ENCODE data around the gene WDR91.
"Not testable (repeated sequence)": the region's sequence is repeated elsewhere in the genome, so short reads cannot be mapped to it uniquely, and the experiment has no call there.

Gene WDR91

DNA sequence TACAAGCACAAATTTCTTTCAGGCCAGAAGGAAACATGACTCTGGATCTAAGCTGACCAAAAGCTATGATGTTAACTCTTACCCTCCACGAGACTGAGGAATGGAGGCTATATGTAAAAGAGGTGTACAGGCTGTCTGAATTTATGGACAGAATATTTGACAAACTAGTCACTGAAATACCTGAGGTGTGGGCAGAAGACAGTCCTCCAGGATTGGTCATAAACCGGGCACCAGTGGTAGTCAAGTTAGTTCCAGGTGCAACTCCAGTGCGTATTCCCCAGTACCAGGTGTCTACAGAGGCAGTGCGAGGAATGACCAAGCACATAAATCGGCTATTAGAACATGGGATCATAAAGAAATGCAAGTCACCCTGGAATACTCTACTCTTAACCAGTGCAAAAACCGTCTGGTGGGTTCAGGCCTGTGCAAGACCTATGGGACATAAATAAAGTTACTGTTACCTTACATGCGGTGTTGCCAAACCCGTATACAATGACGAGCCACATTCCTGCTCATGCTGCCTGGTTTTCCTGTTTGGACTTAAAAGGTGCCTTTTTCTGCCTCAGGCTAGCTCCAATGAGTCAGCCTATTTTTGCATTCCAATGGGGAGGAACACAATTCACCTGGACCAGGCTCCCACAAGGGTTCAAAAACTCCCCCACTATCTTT lies 34.2 kb downstream of the WDR91 start:
- no peak for DNase-seq

GRCh38 chr7:135175931-135176330 lies 35.4 kb downstream of the WDR91 start:
- no peak for DNase-seq

DNA sequence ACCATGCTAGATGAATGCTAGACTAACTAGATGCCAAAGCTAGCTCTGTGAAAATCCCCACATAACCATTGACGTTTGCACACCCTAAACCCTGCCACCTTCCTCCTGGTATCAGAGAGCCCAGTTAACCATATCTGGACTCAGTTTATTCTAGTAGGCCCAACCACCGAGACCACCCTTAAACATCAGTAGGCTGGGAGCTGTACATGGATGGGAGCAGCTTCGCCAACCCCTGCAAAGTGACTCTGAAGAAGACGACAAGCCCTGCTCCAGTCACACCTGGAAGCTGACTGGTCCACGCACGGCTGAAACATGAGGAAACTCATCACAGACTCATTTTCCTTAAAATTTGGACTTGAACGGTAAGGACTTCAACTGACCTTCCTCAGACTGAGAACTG lies 36.4 kb downstream of the WDR91 start:
- no peak for DNase-seq

GRCh38 chr7:135173916-135174315 lies 37.4 kb downstream of the WDR91 start:
- not testable (repeated sequence) for DNase-seq

- not testable (repeated sequence) for DNase-seq
These were observed 39.6 kb downstream of the WDR91 start for GRCh38 chr7:135171581-135172291.

DNA sequence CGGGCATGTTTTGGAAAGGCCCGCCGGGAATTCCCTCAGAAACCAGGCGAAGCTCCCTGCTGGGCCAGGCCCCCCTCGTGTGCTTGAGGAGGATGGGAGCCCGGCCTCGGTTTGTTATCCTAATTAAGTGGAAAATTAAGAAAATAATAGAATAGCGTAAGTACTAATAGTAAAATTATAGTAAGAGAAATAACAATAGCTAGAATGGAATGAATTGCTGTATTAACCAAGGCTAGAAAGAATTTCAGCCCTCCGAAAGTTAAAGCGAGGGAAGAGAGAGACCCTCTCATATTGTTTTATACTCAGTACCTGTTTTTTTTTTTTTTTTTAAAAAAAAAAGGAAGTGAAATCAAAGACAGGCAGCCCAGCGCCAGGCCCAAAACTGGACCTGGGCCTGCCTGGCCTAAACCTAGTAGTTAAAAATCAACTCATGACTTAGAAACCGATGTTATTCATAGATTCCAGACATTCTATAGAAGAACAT lies 40.3 kb downstream of the WDR91 start:
- DNase-seq: not testable (repeated sequence)

GRCh38 chr7:135170274-135170997 lies 40.9 kb downstream of the WDR91 start, which contains the start of gene CYREN:
TSS of gene CYREN (minus strand) at chr7:135170707. CDS start at chr7:135168922, 1,785 bp downstream.
- no peak for DNase-seq

DNA sequence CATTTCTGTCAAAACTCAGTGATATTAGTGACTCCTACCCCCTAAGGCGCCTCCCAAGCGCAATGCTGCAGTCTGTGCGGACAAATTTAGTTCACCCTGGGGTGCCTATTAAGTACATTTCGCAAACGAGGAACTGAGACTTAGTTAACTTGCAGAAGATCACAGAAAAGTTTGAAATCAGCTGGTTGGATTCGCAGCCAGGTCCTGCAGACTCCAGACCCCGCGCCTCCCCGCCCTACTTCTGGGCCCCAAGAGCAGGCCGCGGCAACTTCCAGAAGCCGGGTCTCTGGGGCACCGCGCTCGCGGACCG lies 41.4 kb downstream of the WDR91 start:
- no peak for DNase-seq

DNA sequence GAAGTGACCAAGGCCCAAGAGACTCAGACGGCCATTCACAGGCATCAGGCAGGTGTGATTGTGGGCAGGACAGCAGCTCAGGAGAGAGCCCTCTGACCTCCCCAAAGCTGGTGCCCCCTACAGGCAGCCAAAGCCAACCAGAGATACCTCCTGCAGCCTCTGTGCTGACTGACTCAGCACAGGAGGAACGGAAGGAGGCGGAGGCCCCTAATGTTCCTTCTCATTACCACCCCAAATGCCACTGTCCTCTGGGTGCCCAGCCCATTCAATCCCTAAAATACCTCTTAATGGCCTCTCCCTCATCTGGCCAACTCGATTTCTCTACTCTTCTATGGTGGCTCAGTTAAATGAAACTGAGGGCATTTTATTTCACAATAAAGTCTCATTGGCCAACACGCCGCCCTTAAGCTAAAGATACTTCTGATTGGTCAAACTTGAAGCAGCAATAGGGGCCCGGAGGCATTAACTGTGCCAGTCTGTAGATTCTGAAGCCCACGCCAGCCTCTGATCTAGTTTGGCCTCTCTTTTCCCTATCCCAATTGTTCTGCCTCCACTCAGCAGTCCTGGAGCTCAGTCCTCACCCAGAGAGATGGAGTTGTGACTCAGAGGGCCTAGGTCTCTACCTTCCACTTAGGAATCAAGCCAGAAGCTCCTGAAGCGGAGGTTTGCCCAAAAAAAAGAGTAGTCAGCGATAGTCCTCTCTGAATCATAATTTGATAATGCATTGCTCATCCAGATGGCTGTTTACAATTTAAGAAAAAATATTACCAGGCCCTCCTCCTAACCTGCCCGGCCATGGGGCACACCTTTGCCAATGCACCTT lies 42.0 kb downstream of the WDR91 start:
- DNase-seq: no peak

DNA sequence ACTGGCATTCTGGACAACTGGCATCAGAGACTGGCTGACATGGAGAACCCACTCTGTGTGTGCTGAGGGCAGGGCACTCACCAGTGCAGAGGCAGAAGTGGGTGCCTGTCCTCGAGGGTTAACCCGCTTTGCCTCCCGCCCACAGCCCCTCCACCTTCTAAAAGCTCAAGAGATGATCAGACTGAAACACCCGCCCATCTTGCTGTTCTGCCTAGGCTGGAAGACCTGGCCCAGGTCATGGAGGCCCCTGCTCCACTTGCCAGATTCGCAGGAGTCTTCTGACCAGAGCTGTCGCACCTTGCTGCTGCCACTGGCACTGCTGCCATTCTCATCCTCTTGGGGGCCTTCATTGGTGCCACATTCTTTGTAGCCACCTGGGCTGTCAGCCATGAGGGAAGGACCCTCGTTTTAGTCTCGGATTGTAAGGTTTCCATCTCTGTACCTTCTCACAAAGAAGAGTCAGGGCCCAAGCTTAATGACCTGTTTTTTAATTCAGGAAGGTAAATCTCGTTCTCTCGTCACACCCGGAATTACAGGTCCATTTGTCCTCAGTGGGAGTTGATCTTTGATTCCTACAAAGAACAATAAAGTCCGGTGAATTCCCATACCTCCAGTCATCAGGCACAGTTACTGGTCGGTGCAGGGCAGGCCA lies 42.7 kb downstream of the WDR91 start:
- DNase-seq: no peak

DNA sequence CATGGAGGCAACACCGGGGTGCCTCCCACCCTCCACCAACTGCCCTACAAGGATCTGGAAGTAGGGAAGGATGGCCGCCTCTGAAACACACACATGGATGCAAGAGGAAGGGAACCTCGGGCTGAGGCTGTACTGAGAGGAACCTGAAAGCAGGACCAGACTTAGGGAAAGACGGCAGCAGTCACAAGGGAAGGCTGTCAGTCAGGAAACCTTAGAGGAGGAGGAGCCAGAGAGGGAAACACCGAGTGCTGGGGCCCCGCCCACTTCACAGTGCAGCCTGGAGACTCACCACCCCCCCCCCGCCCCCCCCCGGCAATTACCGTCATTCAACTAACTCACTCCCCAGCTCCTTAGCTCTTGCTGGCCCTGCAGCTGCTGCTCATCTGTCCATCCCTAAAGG lies 43.3 kb downstream of the WDR91 start:
- DNase-seq: no peak

GRCh38 chr7:135167365-135167917 lies 43.9 kb downstream of the WDR91 start:
- no peak for DNase-seq

GRCh38 chr7:135166338-135166990 lies 44.9 kb downstream of the WDR91 start:
- no peak for DNase-seq

GRCh38 chr7:135165862-135166261 lies 45.5 kb downstream of the WDR91 start:
- DNase-seq: no peak

- no peak for DNase-seq
These were observed 46.8 kb downstream of the WDR91 start for GRCh38 chr7:135164357-135165061.

- no peak for DNase-seq
These were observed 48.8 kb downstream of the WDR91 start for GRCh38 chr7:135162382-135163001.

DNA sequence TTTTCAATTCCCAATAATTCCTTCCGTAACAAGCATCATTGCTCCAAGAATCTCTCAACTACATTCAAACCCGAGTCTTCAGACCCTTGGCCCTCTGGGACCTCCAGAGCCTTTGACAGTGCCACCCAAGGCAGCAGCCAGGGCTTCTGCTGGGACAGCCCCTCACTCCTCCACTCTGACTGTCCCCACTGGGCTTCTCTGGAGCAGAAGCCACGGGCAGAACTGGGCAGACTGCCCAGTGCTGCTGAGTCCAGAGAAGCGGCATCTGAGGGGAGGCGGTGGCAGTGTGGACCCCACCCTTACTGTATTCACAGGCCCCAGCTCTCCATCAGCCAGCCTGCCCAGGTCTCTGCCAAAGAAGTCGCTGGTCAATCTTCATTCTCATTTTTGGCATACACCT lies 49.7 kb downstream of the WDR91 start:
- no peak for DNase-seq

GRCh38 chr7:135160858-135161653 lies 50.3 kb downstream of the WDR91 start:
- DNase-seq: no peak

DNA sequence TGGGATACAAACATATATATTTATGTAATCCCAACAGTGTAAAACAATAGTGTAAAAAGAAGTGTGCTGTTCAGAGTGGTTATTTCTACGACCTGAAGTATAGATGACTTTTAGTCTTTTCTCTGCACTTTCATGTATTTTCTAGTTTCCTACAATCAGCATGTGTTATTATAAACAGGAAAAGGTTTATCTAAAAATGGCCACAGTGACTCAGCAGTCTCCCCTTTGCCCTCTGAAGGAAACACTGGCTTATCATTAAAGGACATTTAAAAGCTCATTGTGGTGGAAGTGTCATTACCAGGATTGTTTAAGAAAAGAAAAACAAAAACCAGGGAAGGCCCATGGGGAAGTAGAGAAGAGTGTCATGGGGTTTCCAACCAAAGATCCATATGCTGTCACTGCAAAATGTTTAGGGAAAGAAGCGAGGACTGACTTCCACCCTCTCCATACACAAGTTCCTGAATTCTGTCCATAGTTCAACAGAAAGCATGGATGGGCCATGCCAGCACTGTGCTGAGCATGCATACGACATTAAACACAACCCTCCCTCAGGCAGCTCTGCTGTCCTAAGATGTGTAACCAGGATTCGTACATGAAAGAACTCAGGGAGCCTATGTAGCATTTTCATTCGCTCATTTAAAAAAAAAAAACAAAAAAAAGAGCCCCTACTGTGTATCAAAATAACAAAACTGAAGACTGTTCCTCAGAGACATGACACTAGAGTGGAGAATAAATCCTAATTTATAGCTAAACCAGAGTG lies 51.0 kb downstream of the WDR91 start:
- no peak for DNase-seq
